ENCODE data around the gene DEFB108B. TPM values are rescaled to one million over a fixed set of nuclear protein-coding genes. Genes with fewer than 3 reads are reported as not detected.
"Not testable (repeated sequence)": the region's sequence is repeated elsewhere in the genome, so short reads cannot be mapped to it uniquely, and the experiment has no call there.

DEFB108B gene, protein sequence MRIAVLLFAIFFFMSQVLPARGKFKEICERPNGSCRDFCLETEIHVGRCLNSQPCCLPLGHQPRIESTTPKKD
- total RNA-seq: not detected in 2 replicates

DNA sequence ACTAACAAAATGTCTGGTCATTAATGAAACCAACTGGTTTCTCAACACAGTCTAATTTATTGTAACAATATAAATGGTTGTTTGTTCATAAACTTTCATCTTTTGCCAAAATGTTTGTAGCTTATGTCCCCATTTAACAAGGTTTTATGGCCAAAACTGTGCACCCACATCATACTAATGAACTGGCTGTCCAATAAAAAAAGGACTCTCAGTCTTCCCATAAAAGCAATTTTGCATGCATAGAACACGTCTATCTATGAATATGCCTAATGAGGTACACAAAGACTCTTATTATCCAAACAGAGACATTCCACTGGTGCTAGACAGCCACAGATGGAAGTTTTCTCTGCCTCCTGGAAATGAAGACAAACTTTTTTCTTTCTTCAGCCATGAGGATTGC, at the start of gene DEFB108B:
Gene DEFB108B, plus strand, starts transcription at position 390 of the 400 bp plus-strand sequence. Its CDS starts 0 bp downstream, at position 390.
- intact Hi-C loops (cut with micrococcal nuclease): not testable (repeated sequence)

DNA sequence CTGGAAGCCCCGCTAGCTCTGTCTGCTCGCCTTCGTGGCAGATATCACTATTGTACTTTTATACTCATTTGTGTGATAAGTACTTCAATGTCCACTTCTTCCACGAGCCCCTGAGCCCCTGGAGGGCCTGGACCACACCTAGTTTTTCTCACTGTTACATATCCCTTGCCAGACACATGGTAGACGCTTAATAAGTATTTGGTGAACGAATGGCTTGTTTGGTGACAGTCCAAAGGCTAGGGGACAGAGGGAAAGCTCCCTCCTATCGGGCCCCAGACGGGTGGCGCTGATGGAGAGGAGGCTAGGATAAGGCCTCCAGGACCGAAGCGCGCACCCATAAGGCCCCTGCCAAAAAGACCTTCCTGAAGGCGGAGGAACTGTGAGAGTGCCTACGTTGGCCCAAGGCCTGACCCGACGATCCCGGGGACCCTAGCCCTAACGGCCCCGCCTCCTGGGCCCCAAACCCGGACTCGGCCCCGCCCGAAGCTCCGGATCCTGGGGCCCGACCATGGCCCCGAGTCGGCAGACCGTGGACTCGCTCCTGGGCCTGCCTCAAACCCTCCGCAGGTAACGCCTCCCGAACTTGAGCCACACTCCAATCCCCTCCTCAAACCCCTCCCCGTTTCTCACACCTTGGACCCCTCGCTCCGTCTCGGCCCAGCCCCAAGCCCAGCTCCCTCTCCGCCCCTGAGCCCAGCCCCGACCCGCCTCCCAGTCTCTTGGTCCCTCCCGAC, 46.7 kb upstream of the DEFB108B start:
- intact Hi-C loops (cut with micrococcal nuclease): loop anchor here (2.0 to 10.0 kb wide), 4 partner anchors 299 to 647 kb away; partner anchors contain the start of genes INPPL1, LRRC51, NADSYN1 and NUMA1

DNA sequence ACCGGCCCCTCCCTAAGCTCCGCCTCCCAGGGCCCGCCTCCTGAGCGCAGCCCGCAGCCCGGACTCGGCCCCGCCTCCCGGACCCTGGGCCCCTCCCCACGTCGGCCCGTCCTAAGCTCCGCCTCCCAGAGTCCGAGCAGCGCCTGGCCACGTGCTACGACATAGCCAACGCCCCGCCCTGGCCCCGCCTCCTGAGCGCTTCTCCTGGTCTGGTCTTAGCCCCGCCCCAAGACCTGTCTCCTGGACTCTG, 46.2 kb upstream of the DEFB108B start:
- intact Hi-C loops (cut with micrococcal nuclease): loop anchor here (1.0 to 10.0 kb wide), 6 partner anchors 14 to 646 kb away; partner anchors contain the start of genes INPPL1, LRRC51, NADSYN1 and NUMA1

DNA sequence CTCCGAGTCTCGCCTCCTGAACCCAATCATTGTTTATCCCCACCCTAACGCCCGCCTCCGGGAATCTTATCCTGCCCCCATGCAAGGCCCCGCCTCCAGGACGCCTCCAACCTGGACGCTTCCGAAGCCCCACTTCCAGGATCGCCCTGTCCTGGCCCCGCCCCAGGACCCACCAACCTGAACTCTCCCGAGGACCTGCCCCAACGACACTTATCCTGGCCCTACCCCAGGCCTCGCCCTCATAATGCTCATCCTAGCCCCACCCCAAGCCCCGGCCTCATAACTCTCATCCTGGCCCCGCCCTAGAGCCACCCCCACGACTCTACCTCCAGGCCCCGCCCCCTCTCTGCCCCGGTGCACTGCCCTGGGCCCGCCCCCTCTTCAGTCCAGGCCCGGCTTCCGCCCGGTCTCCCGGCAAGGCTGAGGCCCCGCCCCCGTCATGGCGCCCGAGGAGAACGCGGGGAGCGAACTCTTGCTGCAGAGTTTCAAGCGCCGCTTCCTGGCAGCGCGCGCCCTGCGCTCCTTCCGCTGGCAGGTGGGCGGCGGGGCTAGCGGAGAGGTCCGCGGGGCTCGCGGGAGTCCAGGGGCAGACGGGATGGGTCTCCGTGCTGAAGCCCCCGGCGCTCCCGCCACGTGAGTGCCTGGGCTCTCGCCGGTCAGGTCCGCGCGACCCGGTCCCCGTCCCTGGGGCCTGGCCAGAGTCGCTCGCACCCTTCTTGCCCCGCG, 45.7 kb upstream of the DEFB108B start:
- intact Hi-C loops (cut with micrococcal nuclease): loop anchor here (1.0 to 10.0 kb wide), 6 partner anchors 13 to 646 kb away; partner anchors contain the start of genes INPPL1, LRRC51, NADSYN1 and NUMA1

DNA sequence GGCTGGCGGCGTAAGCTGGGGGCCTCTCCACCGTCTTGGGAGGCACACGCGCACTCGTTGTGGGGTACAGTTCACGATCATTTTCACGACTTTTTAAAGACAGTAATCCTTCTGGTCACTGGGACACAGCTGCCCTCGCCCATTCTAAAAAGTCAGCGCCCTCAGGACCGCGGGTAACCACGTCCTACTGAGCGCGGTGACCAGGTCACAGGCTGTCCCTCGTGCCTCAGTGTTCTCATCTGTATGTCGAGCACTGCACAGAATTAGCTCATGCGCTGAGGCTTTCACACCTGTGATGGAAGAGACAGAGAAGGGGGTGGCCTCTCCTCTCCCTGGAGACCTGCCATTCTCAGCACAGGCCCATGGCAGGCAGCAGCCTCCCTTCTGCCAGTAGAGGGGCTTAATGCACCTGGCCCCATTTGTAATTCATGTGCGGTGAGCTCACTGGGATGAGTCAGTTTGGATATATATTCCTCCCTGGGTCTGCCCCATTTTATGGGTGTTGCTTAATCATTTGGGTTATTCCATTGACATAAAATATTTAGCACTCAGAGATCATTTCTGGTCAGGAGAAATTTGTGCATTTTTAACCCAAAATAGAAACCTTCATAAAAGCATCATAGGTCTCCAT, 45.1 kb upstream of the DEFB108B start:
- intact Hi-C loops (cut with micrococcal nuclease): loop anchor here (1.0 to 10.0 kb wide), 6 partner anchors 12 to 645 kb away; partner anchors contain the start of genes INPPL1, LRRC51, NADSYN1 and NUMA1

DNA sequence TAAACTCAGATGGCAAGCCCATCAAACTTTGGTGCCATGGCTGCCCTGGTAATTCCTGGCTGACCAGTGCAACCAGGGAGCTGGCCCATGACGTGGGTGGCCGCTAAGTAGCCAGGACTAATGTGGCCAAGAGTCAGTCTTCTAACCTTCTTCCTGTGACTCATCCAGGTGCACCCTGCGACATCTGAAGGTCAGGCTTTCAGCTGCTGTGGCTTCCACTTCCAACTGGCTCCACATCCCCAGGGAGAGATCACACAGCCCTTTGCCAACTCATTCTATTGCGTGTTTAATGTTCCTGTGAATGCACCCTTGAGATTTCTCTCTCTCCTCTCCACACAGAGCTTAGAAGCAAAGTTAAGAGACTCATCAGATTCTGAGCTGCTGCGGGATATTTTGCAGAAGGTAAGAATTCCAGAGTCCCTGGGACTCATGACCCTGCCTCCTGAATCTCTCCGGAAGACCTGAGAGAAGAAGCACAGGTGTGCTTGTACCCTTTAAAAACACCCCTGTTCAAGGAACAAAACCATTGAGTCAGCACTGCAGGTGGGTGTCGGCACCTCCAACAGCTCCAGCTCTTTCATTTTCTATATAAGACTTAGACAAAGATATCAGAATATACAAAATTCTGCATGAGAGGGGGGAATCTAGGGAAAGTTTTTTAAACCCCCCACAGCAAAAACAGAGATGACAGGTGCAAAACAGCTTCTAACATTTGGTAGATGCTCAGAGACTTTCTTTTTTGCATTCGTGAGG, 43.4 kb upstream of the DEFB108B start:
- intact Hi-C loops (cut with micrococcal nuclease): loop anchor here (10.0 kb wide), 1 partner anchor 295 kb away; the partner anchor contains the start of genes LRRC51 and NUMA1

DNA sequence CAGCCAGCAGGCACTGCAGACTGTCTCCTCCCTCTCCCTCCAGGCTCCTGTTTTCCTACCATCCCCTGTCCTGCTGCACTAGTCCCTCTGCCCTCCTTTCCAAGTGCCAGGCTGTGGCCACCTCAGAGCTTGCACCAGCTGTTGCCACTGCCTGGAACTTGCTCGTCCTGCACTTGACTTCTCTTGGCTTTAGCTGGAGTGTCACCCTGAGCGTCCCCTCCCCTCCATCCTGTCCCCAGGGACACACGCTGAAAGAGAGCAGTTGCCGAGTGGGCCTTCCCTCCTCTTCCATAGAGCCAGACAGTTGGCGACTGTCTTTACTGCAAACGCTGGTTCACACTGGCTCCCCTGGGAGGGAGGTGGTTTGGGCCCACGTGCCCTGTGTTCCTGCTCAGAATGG, 41.9 kb upstream of the DEFB108B start:
- intact Hi-C loops (cut with micrococcal nuclease): not testable (repeated sequence)

DNA sequence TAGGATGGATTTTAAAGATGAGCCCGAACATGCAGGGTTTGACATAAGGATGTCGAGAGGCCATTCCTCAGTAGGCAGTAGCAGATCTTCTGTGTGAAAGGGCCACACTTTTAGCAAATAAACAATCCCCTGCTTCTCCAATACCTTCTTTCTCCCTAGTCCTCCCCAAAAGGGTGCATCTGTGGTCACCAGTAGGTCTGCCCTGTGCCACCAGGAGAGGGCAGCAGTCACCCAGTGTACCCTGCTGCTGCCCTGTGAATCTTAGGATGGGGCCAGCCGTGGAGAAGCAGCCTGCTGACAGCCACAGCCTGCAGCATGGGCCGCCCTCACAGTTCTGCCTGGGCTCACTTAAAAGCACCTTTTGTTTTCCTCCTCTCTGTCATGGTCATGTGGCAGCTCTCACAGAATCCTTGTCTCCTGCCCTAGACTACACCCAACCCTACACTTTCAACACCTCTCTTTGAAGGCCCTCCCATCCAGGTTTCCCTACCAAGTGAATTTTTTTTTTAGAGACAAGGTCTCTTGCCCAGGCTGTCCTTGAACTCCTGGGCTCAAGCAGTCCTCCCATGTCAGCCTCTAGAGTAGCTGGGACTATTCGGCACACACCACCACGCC, 40.3 kb upstream of the DEFB108B start:
- intact Hi-C loops (cut with micrococcal nuclease): not testable (repeated sequence)

DNA sequence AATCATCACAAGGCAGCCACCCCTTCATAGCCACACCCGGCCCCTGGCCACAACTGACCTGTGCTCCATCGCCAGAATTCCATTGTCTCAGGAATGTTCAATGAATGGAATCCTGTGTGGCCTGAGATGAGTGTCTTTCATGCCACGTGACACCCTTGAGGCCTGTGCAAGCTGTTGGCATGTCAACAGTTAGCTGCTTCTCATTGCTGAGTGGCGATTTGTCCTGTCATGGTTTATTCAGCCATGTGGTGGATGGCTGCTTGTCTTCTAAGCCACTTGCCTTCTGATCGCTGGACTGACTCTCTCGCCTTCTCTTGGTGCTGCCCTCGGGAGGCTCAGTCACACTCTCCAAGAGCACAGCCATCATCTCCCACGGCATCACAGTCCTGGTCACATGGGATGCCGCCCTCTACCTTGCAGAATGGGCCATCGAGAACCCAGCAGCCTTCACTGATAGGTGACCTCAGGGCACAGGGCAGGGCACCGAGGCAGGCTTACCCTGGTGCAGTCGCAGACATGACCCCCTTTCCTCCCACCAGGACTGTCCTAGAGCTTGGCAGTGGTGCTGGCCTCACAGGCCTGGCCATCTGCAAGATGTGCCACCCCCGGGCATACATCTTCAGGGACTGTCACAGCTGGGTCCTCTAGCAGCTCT, 38.5 kb upstream of the DEFB108B start:
- intact Hi-C loops (cut with micrococcal nuclease): not testable (repeated sequence)

DNA sequence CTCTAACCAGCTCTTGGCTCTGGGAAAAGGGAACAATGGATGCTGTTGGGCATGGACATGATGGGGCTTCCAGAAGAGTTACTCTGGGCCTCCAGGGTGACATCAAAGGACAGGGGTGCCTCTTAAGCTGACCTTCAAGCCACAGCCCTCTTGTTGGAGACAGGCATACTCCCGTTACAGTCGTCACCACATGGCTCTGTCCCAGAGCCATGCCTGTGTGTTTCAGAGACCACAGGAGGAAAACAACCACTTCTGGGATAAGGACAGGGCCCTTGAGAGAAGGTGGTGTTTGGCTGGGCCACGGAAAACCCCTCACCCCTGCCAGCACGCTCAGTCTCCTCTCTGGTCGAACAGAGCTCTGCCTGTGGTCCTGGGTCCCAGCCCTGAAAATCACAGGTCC, 37.8 kb upstream of the DEFB108B start:
- intact Hi-C loops (cut with micrococcal nuclease): not testable (repeated sequence)

DNA sequence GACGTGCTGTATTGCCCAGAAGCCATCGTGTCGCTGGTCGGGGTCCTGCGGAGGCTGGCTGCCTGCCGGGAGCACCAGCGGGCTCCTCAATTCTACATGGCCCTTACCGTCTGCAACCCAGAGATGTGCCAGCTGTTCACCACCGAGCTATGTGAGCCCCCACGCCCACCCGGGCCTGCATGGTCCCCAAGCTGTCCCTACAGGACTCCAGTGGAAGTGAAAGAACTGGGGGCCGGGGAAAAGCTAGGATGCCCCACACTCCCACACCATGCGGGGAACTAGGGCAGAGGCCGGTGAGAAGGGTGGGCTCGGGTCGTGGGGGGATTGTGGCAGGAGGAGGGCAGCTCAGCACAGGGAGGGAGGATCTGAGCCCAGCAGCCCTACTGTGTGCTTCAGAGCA, 37.0 kb upstream of the DEFB108B start:
- intact Hi-C loops (cut with micrococcal nuclease): not testable (repeated sequence)

DNA sequence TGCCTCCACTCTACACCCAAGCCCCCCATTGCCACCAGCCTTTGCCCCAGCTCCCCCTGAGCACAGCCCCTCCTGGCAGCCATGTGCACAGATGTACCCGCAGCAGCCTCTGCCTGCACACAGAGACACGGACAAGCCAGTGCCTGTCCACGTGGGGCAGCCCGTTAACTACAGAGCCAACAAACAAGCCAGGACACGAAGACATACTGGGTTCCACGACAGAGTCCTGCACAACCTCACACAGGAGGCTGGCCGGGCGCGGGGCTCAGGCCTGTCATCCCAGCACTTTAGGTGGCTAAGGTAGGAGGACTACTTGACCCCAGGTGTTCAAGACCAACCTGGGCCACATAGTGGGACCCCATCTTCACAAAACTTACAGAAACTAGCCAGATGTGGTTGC, 36.2 kb upstream of the DEFB108B start:
- intact Hi-C loops (cut with micrococcal nuclease): not testable (repeated sequence)

DNA sequence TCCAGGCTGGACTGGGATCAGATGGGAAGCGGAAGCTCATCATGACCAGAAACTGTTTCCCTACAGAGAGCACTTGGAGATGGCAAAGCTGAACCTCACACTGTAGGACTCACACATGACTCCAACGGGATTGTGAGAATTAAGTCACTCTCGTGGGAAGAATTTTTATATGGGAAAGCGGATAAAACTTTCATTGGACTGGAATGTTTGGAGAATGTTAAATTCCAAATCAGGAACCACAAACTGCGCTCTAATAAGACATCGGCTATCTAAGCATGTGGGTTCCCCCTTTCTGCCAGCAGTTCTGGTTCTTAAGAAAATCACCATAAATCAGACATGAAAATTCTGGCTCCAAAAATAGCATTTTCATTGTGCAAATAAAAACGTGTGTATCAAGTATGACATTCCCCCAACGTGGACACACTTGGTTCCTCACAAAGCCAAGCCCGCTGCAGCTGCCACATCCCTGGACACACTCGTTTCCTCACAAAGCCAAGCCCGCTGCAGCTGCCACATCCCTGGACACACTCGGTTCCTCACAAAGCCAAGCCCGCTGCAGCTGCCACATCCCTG, 33.4 kb upstream of the DEFB108B start:
- intact Hi-C loops (cut with micrococcal nuclease): loop anchor here (1.0 kb wide), 1 partner anchor 12 kb away; no protein-coding TSS in a partner anchor

DNA sequence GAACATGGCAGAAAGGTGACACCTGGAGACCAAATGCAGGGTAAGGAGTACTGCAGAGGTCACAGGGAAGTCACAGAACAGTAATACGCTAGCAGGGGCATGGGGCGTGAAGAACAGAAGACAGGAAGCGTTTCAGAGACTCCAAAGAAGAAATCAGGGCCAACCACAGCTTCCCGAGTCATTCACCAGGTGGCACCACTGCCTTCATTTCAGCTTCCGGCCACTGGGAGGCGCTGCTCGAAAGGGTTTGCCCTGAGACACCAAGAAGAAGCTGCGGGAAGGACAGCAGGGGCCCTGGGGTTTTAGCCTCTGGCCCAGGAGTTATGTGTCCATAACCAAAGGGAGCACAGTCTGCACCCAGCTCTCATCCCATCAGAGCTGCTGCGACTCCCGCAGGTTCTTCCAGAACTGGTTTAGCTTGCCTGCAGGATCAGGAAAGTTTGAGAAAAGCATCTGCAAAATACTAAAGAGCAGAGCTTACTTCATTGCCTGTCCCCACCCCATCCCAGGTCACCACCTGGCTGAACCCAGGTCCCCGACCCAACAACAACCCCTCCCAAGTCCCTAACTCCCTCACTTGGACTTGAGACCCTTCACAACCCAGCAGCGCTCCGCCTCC, 32.6 kb upstream of the DEFB108B start:
- intact Hi-C loops (cut with micrococcal nuclease): loop anchor here (1.0 kb wide), 1 partner anchor 13 kb away; no protein-coding TSS in a partner anchor

DNA sequence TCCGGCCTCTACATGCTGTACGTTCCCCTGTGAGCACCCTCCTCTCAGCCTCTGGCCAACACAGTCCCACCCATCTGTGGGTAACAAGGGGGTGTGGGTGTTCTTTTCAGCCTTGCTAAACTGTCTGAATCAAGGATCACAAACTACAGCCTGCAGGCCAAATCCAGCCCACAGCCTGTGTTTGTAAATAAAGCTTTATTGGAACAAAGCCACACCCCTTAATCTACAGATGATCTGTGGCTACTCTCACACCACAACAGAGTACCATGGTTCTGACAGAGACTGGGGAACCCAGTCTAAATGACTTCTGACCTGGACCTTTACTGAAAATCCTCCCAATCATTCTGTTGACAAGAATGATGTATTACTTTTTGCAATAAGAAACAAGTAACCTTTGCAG, 32.0 kb upstream of the DEFB108B start:
- intact Hi-C loops (cut with micrococcal nuclease): not testable (repeated sequence)

DNA sequence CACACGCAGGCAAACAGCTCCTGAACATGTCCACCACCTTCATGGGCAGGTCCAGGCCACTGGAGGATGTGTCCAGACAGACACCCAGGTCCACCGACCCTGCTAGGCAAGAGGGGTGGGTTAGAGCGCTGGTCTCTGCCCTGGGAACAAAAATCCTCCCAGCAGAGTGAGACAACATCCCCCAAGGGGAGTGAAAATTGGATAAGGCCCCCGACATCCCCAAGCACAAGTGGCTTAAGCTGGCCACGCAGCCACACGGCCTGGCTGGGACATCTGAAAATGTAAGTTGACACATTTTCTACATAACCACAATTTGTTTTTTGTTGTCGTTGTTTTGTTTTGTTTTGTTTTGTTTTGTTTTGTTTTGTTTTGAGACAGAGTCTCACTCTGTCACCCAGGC, 30.1 kb upstream of the DEFB108B start:
- intact Hi-C loops (cut with micrococcal nuclease): not testable (repeated sequence)

DNA sequence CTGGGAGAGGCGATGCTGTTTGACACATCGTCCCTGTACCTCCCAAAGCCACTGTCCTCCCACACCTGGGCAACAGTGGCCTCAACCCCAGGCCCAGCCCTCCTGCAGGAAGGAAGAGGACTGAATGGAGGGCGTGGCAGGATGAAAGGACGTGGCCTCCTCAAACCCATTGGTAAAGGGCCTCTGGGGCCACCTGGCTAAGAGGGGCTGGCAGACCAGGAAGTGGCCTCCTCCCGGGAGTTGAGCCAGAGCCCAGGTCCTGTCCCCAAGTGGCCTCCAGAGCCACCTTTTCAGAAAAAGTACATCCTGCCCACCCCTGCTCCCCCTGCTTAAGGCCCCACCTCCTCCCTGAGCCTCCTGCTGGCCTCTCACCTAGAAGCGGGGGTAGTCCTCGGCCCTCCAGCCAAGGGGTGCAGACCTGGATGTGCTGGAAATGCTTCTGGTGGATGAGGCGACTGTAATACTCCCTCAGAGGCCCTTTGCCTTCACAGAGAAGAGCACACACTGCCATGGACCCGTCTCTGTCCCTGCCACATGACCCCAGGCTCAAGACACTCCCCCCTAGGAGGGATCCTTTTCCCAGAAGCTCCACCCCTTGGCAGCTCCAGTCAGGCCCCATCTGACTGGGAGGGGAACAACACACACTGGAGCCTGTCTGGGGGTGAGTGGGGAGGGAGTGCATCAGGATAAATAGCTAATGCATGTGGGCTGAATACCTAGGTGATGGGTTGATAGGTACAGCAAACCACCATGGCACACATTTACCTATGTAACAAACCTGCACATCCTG, 28.6 kb upstream of the DEFB108B start:
- intact Hi-C loops (cut with micrococcal nuclease): not testable (repeated sequence)

DNA sequence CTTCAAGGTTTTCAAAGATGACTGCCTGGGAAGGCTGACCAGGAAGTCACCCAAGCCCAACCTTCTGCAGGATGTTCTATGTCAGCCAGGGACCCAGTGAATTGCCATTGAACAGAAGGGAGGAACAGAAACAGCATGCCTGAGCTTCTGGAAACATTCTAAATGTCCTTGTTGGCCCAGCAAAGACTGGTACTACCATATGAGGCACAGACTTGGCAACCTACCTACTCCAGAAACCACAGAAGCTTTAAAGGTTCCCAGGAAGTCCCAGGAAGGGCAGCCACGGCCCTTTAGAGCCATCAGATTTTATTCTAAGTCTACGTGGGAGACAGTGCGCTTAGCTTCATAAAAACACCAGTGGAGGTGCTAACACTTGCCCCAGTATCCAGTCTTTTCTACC, 20.5 kb upstream of the DEFB108B start:
- intact Hi-C loops (cut with micrococcal nuclease): not testable (repeated sequence)
